ENCODE data around the gene CDC37L1. TPM values are rescaled to one million over a fixed set of nuclear protein-coding genes. Genes with fewer than 3 reads are reported as not detected.
"Not testable (repeated sequence)": the region's sequence is repeated elsewhere in the genome, so short reads cannot be mapped to it uniquely, and the experiment has no call there.

The CDC37L1 gene
- polyA plus RNA-seq, 3 donors from 2014 or later = 8.4 to 11.6 (median 11.0) TPM

- peak overlapping the region; percentile 57 to 97 (median 89) for H3K27ac Mint-ChIP-seq
- no peak for DNase-seq
- H3K27me3 Mint-ChIP-seq (ENCODE audit: low read depth in 3 of 3) = peaks cover 2 to 7% (median 4%) of the 10 kb centered on the region in 3 donors
- H3K4me3 Mint-ChIP-seq = peak overlapping the region; percentile 87 to 97 (median 93)
- no peaks in the 10 kb centered on the region for H3K9me3 Mint-ChIP-seq
- no peaks in the 10 kb centered on the region for H3K36me3 Mint-ChIP-seq
- peaks cover 37 to 44% of the 10 kb centered on the region in 2 donors for H3K4me1 Mint-ChIP-seq
Observed at GRCh38 chr9:4738866-4739586, 59.7 kb downstream of the CDC37L1 start.

GRCh38 chr9:4739587-4740387, 60.4 kb downstream of the CDC37L1 start:
- Mint-ChIP-seq H3K4me1 (peaks cover 31 to 37% of the 10 kb centered on the region in 2 donors), H3K27me3 (ENCODE audit: low read depth in 3 of 3) (peaks cover 2 to 7% (median 4%) of the 10 kb centered on the region in 3 donors), H3K36me3 (no peaks in the 10 kb centered on the region), H3K4me3 (peak overlapping the region; percentile 87 to 97 (median 93)), H3K9me3 (no peaks in the 10 kb centered on the region), H3K27ac (peak overlapping the region; percentile 88 to 97 (median 92))
- no peak for DNase-seq

- Mint-ChIP-seq H3K4me1 (peaks cover 30 to 34% of the 10 kb centered on the region in 2 donors), H3K9me3 (no peaks in the 10 kb centered on the region), H3K27me3 (ENCODE audit: low read depth in 3 of 3) (peaks cover 2 to 7% (median 4%) of the 10 kb centered on the region in 3 donors), H3K27ac (peak overlapping the region; percentile 88 to 97 (median 92)), H3K4me3 (peak overlapping the region; percentile 87 to 97 (median 93)), H3K36me3 (no peaks in the 10 kb centered on the region)
- DNase-seq = no peak
Observed at GRCh38 chr9:4740388-4740637, 60.9 kb downstream of the CDC37L1 start.

GRCh38 chr9:4740638-4741364, 61.4 kb downstream of the CDC37L1 start, which contains the start of gene AK3:
AK3 (minus strand) TSS chr9:4741202; CDS start chr9:4741087, 115 bp downstream.
- H3K4me3 Mint-ChIP-seq = peak within 1 kb of the TSS; percentile 87 to 97 (median 93)
- H3K27ac Mint-ChIP-seq = peak within 1 kb of the TSS; percentile 88 to 97 (median 92)
- peaks cover 30 to 34% of the 10 kb centered on the region in 2 donors for H3K4me1 Mint-ChIP-seq
- no peaks in the 10 kb centered on the region for H3K9me3 Mint-ChIP-seq
- H3K36me3 Mint-ChIP-seq = no peaks in the 10 kb centered on the region
- DNase-seq = peak; percentile 89 to 92 (median 91)
- H3K27me3 Mint-ChIP-seq (ENCODE audit: low read depth in 3 of 3) = peaks cover 2 to 7% (median 4%) of the 10 kb centered on the region in 3 donors

- Mint-ChIP-seq H3K27me3 (ENCODE audit: low read depth in 3 of 3) (peaks cover 1 to 7% (median 4%) of the 10 kb centered on the region in 3 donors), H3K4me1 (peaks cover 28 to 29% of the 10 kb centered on the region in 2 donors), H3K27ac (peak overlapping the region; percentile 21 to 61 (median 46)), H3K9me3 (no peaks in the 10 kb centered on the region), H3K36me3 (no peaks in the 10 kb centered on the region), H3K4me3 (peak overlapping the region; percentile 70 to 97 (median 91))
- no peak for DNase-seq
Observed at GRCh38 chr9:4741365-4742089, 62.2 kb downstream of the CDC37L1 start.

GRCh38 chr9:4742246-4742645, 62.9 kb downstream of the CDC37L1 start:
- peak overlapping the region; percentile 70 to 97 (median 91) for H3K4me3 Mint-ChIP-seq
- H3K4me1 Mint-ChIP-seq = peaks cover 25 to 27% of the 10 kb centered on the region in 2 donors
- H3K36me3 Mint-ChIP-seq = no peaks in the 10 kb centered on the region
- DNase-seq = no peak
- no peaks in the 10 kb centered on the region for H3K9me3 Mint-ChIP-seq
- H3K27ac Mint-ChIP-seq = peak overlapping the region; percentile 2 to 61 (median 46)
- peaks cover 0 to 7% (median 4%) of the 10 kb centered on the region in 3 donors for H3K27me3 Mint-ChIP-seq (ENCODE audit: low read depth in 3 of 3)

- peaks cover 2 to 7% (median 5%) of the 10 kb centered on the region in 3 donors for H3K27me3 Mint-ChIP-seq (ENCODE audit: low read depth in 3 of 3)
- H3K4me1 Mint-ChIP-seq = peaks cover 19 to 22% of the 10 kb centered on the region in 2 donors
- H3K36me3 Mint-ChIP-seq = no peaks in the 10 kb centered on the region
- no peaks in the 10 kb centered on the region for H3K9me3 Mint-ChIP-seq
- H3K4me3 Mint-ChIP-seq = peak overlapping the region in 4 of 5 donors; percentile 8 to 51 (median 27)
- no peak for DNase-seq
- peak overlapping the region in 3 of 6 donors; percentile 9 to 66 (median 51) for H3K27ac Mint-ChIP-seq
Observed at GRCh38 chr9:4743131-4743875, 63.9 kb downstream of the CDC37L1 start.

GRCh38 chr9:4746278-4747030, 67.1 kb downstream of the CDC37L1 start:
- no peaks in the 10 kb centered on the region for H3K9me3 Mint-ChIP-seq
- peaks cover 0 to 3% of the 10 kb centered on the region in 2 donors for H3K4me1 Mint-ChIP-seq
- H3K27ac Mint-ChIP-seq = no peak overlapping the region
- no peaks in the 10 kb centered on the region for H3K36me3 Mint-ChIP-seq
- H3K4me3 Mint-ChIP-seq = no peak overlapping the region
- DNase-seq = no peak
- peaks cover 2 to 3% (median 3%) of the 10 kb centered on the region in 3 donors for H3K27me3 Mint-ChIP-seq (ENCODE audit: low read depth in 3 of 3)

GRCh38 chr9:4748612-4749011, 69.2 kb downstream of the CDC37L1 start:
- H3K27ac Mint-ChIP-seq = no peak overlapping the region
- no peak overlapping the region for H3K4me3 Mint-ChIP-seq
- H3K36me3 Mint-ChIP-seq = no peaks in the 10 kb centered on the region
- peaks cover 2 to 3% (median 3%) of the 10 kb centered on the region in 3 donors for H3K27me3 Mint-ChIP-seq (ENCODE audit: low read depth in 3 of 3)
- no peaks in the 10 kb centered on the region for H3K9me3 Mint-ChIP-seq
- no peak for DNase-seq
- no peaks in the 10 kb centered on the region for H3K4me1 Mint-ChIP-seq

- H3K27me3 Mint-ChIP-seq (ENCODE audit: low read depth in 3 of 3) = peaks cover 3% of the 10 kb centered on the region in 3 donors
- no peaks in the 10 kb centered on the region for H3K36me3 Mint-ChIP-seq
- no peak overlapping the region for H3K27ac Mint-ChIP-seq
- H3K4me3 Mint-ChIP-seq = no peak overlapping the region
- no peaks in the 10 kb centered on the region for H3K9me3 Mint-ChIP-seq
- no peaks in the 10 kb centered on the region for H3K4me1 Mint-ChIP-seq
- peak; percentile 19 to 33 (median 22) for DNase-seq
Observed at GRCh38 chr9:4750023-4750673, 70.8 kb downstream of the CDC37L1 start.

GRCh38 chr9:4754530-4754929, 75.2 kb downstream of the CDC37L1 start:
- H3K4me1 Mint-ChIP-seq; H3K27me3 Mint-ChIP-seq (ENCODE audit: low read depth in 3 of 3); DNase-seq; H3K27ac Mint-ChIP-seq; H3K36me3 Mint-ChIP-seq; H3K9me3 Mint-ChIP-seq; H3K4me3 Mint-ChIP-seq: not testable (repeated sequence)

Measured in immature natural killer cell (primary cell).